DMS 273 (cell line): ENCODE results near the gene NISCH.
A peak's percentile ranks its signal among the peaks of the same experiment; 100 is the strongest.

Experiments
- DNase-seq: peaks from one replicate; lab custom pipeline; 2025; ENCODE audit not compliant: unreplicated experiment; lab: John Stamatoyannopoulos, UW

NISCH gene

GRCh38 chr3:52447512-52448355, 7.7 kb upstream of the NISCH start:
- DNase-seq, result no peak

GRCh38 chr3:52450489-52451236, 4.7 kb upstream of the NISCH start:
- no peak for DNase-seq

GRCh38 chr3:52451237-52452083, 3.9 kb upstream of the NISCH start:
- DNase-seq, result no peak

DNA sequence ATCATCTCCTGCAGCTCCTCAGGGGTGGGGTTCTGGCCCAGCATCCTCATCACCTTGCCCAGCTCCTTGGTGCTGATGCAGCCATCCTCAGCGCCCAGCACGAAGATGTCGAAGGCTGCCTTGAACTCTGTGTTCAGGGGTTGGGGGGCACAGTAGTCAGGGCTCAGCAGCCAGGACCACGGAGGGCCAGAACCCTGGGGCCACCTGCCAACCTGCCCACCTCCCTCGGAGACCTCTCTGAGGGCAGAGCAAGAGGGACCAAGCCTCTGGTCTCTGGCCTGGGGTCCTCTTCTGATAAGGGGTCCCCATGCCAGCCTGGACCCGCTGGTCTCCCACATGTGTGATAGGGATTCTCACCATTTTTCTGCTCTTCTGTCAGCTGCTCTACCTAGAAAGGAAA, 3.3 kb upstream of the NISCH start:
- DNase-seq, result no peak

DNA sequence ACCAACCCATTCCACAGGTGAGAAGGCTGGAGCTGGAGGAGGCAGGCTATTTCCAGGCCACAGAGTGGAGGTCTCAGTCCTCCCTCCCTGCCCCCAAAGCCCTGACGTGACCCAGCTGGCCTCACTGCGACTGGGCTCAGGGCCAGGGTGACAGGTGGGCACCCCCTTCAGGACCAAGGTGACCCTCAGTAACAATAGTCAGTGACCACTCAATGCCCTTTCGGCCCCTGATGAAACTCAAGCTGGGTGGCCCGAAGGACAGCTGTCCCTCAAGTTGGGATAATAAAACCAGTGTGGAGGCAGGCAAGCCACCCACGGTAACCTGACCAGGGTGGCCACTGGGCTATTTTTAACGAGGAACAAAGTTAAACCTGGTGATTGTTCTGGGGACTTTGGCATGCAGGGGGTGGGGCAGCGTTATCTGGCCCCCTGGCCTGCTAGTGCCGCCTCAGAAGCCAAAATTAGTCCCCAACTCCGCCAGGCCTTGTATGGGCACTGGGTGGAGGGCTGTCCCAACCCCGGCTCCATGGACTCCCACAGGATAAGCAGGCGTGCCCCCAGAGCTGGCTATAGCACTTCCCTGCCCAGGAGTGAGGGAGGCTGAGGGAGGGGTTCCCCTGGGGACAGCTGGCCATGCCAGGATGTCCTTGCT, 2.7 kb upstream of the NISCH start:
- DNase-seq, result no peak

- no peak for DNase-seq
Observed at GRCh38 chr3:52453496-52454249, 1.7 kb upstream of the NISCH start, which contains the start of gene TNNC1. TNNC1 (minus strand) TSS chr3:52454041; CDS start chr3:52454015, 26 bp downstream.

GRCh38 chr3:52454250-52454937, 1.0 kb upstream of the NISCH start:
- peak; percentile 16 for DNase-seq

DNA sequence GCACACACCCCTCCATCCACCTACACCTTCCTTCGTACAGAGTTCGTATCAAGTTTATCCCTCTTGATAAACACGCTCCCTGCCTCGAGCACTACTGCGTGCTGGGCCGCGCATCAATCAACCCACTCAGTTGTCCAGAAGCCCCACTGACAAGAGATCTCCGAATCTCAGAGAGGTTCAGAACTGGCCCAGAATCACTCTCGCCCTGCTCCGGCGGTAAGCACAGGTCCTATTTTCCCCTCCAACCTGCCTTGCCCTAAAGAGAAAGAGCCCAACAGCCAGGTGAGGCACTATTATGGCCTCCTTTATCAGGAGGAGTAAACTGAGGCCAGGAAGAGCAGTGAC, 494 bp upstream of the NISCH start:
- DNase-seq, result no peak

DNA sequence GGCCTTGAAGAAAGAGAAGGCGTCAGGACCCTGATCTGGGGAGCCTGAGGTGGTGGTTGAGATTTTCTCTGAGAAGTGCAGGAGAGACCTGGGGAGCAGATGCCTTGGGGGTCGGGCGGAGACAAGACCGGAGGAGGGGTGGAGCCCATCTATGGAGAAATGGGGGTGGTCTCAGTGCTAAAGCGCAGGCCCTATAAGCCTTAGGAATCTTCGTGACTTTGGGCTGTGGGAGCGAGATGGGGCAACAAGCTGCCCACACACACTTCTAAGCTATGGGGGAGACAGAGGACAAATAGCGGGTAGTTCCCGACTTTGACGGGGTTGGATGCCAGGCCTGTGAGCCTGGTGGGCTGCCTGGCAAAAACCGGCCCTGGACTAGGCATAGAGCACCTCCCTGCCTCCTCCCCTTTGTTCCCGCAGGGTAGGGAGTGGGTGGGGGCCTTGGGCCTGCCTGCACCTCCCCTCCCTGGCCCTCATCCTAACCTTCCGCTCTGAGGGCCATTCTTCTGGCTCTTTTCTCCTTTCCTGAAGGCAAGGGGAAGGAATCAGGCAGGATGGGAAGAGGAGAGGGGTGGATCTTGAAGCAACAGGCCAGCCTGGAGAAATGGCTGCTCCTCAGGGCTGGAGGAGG, 880 bp downstream of the NISCH start:
- DNase-seq, result peak; percentile 37

- no peak for DNase-seq
Observed at GRCh38 chr3:52456800-52457183, 1.4 kb downstream of the NISCH start.

GRCh38 chr3:52458031-52458760, 2.8 kb downstream of the NISCH start:
- no peak for DNase-seq

GRCh38 chr3:52458770-52459545, 3.6 kb downstream of the NISCH start:
- no peak for DNase-seq

DNA sequence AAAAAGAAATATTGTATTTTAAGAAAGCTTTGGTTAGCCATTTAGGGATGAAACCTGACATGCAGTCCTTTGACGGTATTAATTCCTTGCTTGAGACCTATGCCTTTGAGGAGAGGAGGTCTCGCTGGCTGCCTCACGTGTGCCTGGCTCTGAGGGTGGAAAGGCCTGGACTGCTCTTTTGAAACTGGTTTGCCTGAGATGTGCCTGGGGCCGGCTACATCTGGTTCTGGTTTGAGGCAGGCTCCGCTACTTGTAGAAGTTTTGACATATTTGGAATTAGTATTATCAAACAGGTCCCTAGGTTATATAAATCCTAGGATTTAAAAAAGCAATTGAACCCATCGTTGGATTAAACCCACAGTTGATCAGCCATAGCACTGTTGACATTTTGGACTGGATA, 6.5 kb downstream of the NISCH start:
- DNase-seq, result no peak

GRCh38 chr3:52463416-52463815, 8.0 kb downstream of the NISCH start:
- no peak for DNase-seq

- peak; percentile 85 for DNase-seq
Observed at GRCh38 chr3:52468336-52468735, 12.9 kb downstream of the NISCH start.

GRCh38 chr3:52469001-52469400, 13.6 kb downstream of the NISCH start:
- peak; percentile 91 for DNase-seq

DNA sequence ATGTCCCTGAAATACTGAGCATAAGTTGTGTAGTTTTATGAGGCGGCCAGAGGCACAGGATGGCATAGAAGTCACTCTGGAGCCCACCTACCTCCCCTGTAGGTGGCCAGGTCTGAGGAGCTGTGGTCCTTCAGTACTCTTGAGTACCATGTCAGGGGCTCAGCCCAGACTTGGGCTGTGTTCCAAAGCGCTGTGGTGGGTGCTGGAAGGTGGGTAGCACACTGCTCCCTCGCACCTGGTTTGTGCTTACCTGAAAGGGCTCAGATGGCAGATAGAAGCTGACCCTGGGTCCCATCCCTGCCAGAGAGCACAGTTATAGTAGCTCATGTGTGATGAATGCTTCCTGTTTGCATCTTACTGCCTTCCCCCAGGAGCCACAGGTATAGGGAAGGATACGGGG, 15.5 kb downstream of the NISCH start:
- no peak for DNase-seq
